Measurements from ENCODE around the gene SEC16A.

GRCh38 chr9:136501686-136502085 lies 18.8 kb upstream of the SEC16A start:
- TF ChIP-seq CTCF (IDR thresholded peaks at IDR 0.05) (no peak), POLR2AphosphoS5 (IDR thresholded peaks at IDR 0.05) (no peak), POLR2A (IDR thresholded peaks at IDR 0.05) (no peak)
